ENCODE measurements around the gene UNC45A.

Gene UNC45A

DNA sequence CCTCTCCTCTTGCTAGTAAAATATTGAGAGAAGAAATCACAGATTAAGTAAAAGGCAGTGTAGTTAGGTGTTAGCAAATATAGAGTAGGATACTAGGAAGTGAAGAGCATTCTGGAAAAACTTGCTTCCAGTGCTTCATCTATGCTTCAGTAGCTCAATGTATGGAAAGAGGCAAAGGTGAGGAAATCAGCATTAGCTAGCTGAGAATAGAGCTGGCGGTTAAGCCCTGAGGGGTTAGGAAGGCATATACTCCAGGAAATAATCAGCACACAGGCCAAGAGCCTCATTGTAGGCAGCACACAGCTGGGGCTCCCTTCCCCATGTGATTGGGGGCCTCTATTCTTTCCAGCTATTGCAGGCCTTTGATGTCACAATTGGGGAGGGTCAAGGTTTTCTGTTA is 33.3 kb downstream of the UNC45A start:
- no peak for DNase-seq

DNA sequence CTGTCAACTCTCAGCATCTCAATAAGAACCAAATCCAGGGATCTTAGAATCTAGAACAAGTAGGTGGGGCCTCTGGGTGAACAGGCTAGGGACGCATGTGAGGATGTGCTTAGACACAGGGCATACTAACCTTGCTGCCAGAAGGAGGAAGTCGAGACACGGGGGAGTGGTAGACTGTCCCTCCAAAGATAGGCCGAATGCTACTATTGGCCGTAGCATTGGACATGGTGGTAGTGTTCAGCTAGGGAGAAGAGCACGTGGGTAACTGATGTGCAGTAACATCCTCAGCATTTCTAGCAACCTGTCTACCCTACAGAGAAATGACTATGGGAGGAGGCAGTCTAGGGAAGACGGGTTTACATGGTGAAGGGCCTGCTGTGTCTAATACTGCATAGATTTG is 35.2 kb downstream of the UNC45A start:
- DNase-seq = no peak

DNA sequence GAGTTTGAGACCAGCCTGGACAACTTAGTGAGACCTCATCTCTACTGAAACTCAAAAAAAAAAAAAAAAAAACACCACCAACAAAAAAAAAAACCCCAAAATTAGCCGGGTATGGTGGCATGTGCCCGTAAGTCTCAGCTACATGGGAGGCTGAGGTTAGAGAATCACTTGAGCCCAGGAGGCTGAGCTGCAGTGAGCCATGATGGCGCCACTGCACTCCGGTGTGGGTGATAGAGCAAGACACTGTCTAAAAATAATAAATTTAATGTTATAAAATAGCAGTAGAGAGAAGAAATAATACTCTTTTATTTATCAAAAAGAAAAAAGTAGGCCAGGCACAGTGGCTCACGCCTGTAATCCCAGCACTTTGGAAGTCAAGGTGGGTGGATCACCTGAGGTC is 37.0 kb downstream of the UNC45A start:
- DNase-seq = no peak

DNA sequence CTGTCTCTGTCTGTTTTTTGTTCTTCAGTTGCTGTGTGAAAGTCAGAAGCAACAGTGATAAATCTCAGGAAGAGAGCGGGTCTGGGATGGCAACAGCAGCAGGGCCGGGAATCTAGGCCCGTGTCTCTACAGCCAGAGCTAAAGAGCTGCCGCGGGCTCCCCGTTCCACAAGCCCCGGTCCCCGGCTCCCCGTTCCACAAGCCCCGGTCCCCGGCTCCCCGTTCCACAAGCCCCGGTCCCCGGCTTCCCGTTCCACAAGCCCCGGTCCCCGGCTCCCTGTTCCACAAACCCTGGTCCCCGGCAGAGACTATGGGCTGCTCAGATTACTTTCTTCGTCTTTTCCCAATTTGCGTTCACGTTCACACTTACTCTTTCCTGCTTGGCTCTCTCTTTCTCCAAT is 39.1 kb downstream of the UNC45A start:
- DNase-seq = no peak

DNA sequence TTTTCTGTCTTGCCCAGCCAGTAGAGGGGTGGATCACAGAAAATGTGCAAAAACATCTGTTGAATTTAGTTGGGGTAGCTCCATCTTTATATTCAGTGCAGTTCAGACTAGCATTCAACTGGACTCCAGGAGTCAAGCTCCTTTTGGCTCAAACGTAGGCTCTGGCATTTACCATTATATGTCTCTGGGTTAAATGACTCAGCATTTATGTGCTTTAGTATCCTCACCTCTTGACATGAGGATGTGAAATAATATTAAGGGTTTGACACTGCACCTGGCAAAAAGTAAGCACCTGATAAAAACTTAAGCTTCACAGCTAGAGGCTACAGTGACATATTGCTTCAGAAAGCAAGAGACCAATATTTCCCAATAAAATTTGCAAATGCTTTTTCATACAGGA is 44.5 kb downstream of the UNC45A start:
- no peak for DNase-seq

DNA sequence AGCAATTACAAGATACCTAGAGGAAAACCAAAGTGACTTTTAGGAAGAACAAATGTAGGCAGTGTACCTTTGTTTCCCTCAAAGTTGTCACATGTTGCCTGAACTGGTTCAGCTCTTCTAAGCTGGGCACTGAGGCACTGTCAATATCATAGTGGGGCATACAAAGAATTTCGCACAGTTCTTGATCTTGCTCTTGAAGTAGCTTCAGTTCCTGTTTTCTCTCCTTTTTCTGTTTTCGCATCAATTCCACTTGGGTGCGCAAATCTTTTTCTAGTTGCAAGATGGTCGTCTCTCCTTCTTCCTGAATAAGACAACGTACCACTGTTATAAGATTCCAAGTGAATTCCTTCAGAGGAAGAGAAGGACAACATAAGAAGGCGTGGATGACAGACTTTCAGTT is 46.6 kb downstream of the UNC45A start:
- no peak for DNase-seq

DNA sequence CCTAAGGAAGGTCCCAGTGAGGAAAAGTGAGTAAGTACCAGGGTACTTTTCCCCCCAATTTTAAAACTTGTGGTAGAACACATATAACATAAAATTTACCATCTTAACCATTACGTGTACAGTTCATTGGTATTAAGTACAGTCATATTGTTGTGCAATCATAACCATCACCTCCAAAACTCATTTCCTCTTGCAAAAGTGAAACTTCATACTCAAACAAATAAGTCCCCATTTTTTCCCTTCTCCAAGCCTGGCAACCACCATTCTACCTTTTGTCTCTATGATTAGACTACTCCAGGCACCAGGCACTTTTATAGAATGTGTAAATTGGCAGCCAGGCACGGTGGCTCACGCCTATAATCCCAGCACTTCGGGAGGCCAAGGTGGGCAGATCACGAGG is 47.0 kb downstream of the UNC45A start:
- DNase-seq = no peak

DNA sequence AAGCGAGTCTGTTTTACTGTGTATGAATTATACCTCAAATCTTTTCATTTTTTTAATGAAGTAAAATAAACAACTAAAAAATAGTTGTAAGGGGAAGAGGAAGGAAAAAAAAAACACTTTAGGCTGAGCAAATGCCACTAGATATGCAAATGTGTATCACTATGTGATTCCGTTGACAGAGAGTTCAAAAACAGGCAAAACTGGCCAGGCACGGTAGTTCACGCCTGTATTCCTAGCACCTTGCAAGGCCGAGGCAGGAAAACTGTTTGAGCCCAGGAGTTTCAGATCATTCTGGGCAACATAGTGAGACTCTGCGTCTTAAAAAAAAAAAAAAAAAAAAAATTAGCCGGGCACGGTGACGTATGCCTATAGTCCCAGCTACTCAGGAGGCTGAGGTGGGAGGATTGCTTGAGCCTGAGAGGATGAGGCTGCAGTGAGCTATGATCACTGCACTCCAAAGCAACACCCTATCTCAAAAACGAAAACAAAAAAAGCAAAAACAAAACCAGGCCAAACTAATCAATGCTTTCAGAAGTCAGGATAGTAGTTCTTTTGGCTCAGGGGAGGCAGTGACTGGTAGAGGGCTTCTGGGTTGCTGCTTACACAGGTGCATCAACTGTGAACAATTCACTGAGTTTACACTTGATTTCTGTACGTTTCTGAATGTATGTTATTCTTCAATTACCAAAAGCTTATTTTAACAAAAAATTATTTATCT is 51.9 kb downstream of the UNC45A start:
- DNase-seq = no peak

DNA sequence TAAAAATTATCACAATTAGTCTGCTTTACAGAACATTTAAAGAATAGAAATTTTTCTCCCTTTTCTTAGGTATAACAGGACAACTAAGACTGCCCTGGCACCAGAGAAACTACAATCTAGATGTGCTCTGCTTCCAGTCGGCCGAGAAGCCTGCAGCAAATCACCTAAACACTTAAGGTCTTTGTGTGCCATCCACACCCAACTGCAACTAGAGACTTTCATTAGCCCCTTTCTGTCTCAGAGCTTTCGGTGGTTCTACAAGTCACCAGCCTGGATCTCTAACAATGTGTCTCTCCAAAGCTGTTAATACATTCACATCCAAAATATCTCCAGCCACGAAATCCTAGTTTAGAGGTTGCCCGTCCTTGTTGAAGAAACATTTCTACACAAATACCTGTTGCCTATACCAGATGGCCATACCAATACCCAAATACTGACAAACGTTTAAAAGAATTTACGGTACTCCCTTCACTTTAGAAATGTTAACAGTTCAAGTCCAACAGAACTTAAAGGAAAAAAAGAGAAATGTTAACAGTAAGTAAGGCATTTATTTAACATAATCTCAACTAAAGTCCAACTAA is 52.6 kb downstream of the UNC45A start:
- DNase-seq = no peak

DNA sequence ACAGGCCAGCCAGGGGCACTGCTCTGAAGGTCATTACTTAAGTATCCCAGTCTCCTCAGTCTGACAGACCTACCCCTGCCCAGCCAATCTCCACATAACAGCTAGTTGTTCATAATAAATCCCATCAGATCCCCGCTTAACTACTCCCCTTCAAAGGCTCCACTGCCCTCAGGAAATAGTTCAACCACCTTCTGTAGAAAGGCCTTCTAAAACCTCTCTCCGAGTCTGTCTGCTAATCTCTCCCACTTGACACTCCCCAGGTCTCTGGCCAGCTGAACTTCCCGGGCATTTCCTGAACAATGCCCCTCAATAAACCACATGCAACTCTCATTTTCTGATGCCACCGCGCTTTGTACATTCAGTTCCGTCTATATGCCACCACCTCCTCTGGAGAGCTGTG is 53.2 kb downstream of the UNC45A start:
- DNase-seq = no peak

DNA sequence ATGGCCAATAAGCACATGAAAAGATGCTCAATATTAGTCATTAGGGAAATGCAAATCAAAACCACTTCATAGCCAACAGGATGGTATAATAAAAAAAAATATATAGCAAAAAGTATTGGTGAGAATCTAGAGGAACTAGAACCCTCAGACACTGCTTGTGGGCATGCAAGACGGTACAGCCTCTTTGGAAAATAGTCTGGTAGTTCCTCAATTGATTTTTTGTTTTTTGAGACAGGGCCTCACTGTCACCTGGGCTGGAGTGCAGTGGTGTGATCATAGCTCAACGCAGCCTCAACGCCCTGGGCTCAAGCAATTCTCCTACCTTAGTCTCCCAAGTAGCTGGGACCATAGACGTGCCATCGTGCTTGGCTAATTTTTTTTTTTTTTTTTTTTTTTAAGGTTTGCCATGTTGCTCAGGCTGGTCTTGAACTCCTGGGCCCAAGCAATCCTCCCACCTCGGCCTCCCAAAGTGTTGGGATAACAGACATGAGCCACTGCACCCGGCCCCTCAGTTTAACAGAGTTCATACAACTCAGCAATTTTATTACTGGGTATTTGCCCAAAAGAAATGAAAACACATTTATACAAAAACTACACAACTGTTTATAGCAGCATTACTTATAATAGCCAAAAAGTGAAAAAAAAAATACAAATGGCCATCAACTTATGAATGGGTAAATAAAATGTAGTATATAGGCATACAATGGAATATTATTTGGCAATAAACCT is 54.1 kb downstream of the UNC45A start:
- DNase-seq = no peak

DNA sequence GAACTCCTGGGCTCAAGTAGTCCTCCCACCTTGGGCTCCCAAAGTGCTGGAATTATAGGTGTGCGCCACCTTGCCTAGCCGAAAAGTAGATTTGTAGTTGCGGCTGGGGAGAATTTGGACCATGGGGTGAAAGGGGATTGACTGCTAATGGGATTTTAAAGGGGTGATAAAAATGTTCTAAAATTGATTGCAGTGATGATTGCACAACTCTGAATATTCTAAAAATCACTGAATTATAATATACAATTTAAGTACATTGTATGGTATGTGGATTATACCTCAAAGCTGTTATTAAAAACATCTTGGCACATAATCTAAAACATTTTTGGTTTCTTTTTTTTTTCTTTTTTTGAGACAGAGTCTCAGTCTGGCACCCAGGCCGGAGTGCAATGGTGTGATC is 55.4 kb downstream of the UNC45A start:
- DNase-seq = no peak

DNA sequence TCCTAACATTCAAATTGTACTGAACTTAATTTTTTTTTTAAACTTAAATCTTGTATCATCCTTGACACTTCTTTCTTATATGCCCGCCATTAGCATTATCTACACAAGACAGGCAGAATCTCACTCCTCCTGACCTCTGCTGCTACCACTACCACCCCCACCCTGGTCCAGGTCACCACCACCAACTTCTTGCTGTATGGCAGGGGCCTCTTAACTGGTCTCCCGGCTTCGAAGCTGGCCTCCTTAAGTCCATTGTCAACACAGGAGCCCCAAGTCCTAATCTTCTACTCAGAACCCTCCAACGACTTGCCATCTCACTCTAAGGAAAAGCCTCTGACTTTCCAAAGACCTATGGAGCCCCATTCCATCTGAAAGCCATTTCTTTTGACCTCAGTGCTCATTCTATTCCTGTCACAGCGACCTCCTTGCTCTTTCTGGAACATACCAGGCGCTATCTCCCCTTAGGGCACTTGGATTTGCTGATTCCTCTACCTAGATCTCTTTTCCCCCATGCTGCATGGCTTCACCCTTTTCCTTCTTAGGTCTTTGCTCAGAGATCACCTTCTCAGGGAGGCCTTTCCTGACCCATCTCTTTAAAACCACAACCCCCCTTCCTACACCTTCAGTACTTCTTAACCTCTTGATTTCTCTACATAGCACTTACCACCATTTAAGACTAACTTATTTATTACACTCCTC is 56.7 kb downstream of the UNC45A start:
- DNase-seq = no peak

DNA sequence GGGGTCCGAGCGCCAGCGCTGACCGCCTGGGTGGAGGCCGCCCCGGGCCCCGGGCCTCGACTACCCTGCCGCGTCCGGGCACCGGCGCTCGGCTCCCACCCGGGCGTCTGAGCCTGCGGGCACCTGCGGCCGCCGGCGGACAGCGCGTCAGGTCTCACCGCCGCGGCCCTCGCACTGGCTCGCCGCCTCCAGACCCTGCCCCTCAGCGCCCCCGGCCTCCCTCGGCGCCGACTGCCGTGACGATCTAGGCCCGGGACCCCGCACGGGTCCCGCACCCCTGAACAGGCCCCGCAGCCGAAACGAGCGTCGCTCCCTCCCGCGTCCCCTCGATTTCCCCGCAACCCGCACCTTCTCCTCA is 59.0 kb downstream of the UNC45A start:
- DNase-seq = no peak

DNA sequence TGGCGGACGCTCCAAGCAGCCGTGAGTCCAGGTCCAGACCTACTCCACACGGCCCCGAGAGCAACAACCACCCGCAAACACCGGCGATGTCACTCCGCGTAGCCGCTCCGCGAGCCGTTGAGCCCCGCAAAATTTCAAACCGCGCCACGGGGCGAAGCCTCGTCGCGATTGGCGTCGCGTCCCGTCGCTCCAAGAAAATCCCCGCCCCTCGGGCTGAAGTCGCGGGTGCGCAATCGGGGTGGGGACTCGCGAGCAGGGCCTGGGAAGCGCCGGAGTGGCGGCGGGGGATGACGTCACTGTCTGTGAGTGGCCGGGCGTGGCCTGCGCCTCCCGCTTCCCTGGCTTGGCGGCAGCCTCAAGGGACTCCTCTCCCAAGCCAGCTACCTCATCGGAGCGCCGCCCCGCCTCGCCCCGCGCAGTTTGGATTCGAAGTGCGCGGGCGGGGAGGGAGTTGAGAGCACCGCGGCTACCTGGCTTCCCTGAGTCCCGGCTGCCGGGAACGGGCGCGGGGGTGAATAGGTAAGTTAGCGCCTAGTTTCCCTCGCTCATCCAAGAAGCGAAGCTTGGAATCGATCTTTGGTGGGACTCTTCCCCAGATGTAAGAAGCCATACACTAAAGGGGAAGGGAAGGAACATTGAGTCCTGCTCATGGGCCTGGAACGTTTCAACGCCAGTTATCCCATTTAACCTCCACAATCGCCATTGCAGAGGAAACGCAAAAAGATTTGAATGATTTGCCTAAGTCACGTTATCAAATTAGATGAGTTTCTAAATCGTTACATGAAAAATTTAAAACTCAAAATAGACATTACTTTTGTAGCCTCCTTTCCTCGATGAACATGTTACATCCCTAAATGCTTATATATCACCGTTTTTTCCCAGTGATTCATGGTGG is 59.6 kb downstream of the UNC45A start, which contains the start of gene PRC1:
TSS of gene PRC1 (minus strand) at position 119 of the 895 bp plus-strand sequence. CDS start at position 1, 118 bp downstream.
- peak; percentile 95 for DNase-seq

DNA sequence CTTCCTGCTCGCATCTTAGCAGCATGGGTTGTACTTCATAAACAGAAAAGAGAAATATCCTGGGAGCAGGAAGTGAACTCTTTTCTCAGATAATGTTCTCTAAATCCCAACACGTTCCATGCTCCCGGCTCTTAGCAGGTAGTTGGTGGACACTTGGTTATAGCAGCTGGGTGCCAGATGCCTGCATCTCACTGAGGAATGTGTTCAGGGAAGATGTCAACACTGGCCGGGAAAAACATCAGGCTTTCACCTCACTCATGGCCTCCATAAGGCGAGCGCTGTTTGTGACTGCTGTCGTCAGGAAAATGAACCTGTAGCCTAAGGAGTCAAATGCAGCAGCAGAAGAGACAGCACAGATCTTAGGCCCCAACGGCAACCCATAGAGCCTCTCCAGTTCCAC is 63.7 kb downstream of the UNC45A start:
- DNase-seq = no peak

DNA sequence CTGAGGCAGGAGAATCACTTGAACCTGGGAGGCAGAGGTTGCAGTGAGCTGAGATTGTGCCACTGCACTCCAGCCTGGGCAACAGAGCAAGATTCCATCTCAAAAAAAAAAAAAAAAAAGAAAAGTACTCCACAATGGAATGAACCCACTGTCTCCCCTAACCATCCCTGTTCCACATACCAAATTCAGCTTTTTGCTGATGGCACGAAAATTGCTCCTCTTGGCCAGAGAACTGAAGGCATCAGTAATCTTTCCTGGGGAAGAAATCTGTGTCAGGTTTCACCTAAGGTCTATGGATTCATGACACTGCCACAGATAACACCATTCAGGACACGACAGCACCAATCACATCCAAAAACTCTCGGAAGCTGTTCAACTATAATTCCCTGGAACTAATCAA is 66.1 kb downstream of the UNC45A start:
- no peak for DNase-seq

Measured in GOT3 (cell line).